Bronchial epithelial cell (primary cell): ENCODE results near the gene KIAA0319L. TPM values are rescaled to one million over a fixed set of nuclear protein-coding genes. Genes with fewer than 3 reads are reported as not detected.

ENCODE experiments used
- DNase-seq: peaks from one replicate; pipeline ENCODE4 v3.0.0-alpha.2; 2010; ENCODE audit warnings: low read depth
- FAIRE-seq: peaks from 2 replicates; lab custom pipeline; 2011; peaks lifted over from hg19 to GRCh38; lab: Jason Lieb, UNC
- H3K27me3 ChIP-seq: 2 replicates; pipeline ENCODE4 v1.5.1; 2011; ENCODE audit warnings: low read length; ENCODE audit not compliant: control insufficient read depth, insufficient read depth
- H3K36me3 ChIP-seq: 2 replicates; pipeline ENCODE4 v1.5.1; 2011; ENCODE audit warnings: low read length; ENCODE audit not compliant: control insufficient read depth, insufficient read depth
- H3K4me3 ChIP-seq: 2 replicates; pipeline ENCODE4 v1.5.1; 2011; ENCODE audit warnings: mild to moderate bottlenecking, low read depth, low read length, control low read depth
- total RNA-seq: library from RNA; depleted of rRNA; stranded (reverse); fragments of >200 nt; gene quantifications from 2 replicates; pipeline ENCODE4 v1.2.1, GENCODE V29; 2014
- TF ChIP-seq, protein P1 (sequence below): IDR thresholded peaks from 2 replicates; pipeline ENCODE4 v1.5.1; 2011; ENCODE audit warnings: mild to moderate bottlenecking, moderate library complexity, low read length, control low read depth, inconsistent platforms; ENCODE audit not compliant: insufficient read depth, severe bottlenecking

The KIAA0319L gene
- total RNA-seq, 1 donor from 2014 or later = 26.6 TPM

DNA sequence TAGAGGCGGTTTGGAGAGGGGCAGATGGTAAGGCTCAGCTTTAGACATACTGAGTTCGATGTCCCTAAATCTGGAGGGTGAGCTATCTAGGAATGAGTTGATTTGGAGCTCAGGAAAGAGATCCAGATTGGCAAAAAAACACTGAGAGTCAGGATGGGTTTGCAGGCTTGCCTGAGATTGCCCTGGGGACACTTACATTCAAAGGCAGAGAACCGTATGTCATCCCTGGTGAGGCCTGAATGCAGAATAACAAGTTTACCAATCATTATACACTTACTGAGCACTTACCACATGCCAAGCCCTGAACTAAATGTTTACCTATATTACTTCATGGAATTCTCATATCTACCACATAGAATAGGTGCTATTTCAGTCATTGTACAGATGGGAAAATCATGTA is 43.4 kb upstream of the KIAA0319L start:
- no peak for FAIRE-seq
- TF ChIP-seq, protein P1, sequence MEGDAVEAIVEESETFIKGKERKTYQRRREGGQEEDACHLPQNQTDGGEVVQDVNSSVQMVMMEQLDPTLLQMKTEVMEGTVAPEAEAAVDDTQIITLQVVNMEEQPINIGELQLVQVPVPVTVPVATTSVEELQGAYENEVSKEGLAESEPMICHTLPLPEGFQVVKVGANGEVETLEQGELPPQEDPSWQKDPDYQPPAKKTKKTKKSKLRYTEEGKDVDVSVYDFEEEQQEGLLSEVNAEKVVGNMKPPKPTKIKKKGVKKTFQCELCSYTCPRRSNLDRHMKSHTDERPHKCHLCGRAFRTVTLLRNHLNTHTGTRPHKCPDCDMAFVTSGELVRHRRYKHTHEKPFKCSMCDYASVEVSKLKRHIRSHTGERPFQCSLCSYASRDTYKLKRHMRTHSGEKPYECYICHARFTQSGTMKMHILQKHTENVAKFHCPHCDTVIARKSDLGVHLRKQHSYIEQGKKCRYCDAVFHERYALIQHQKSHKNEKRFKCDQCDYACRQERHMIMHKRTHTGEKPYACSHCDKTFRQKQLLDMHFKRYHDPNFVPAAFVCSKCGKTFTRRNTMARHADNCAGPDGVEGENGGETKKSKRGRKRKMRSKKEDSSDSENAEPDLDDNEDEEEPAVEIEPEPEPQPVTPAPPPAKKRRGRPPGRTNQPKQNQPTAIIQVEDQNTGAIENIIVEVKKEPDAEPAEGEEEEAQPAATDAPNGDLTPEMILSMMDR = no peak

DNA sequence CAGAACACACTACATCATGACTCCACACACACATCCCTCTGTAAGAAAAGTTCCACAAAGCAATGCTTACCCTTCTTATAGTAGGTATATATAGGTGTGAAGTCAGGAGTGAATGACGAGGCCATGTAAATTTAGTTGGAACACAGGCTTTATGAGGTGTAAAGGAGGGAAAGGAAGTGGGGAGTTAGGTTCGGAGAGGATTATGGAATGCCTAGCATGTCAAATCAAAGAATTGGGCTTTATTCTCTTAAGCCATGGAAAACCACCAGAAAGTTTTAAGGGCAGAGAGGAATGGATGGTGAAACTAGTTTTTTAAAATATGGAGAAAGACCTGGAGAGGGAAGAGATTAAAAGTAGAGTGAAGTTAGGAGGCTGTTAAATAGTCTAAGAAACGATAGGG is 42.2 kb upstream of the KIAA0319L start:
- TF ChIP-seq, protein P1 = no peak
- DNase-seq (no peak), FAIRE-seq (no peak)
- peaks cover 9% of the 10 kb centered on the region for H3K36me3 ChIP-seq
- H3K4me3 ChIP-seq = no peak overlapping the region
- no peaks in the 10 kb centered on the region for H3K27me3 ChIP-seq

More for the DNA sequence above, 43.4 kb upstream of the KIAA0319L start:
- Histone ChIP-seq H3K4me3 (no peak overlapping the region), H3K36me3 (peaks cover 12% of the 10 kb centered on the region), H3K27me3 (no peaks in the 10 kb centered on the region)
- DNase-seq = no peak

DNA sequence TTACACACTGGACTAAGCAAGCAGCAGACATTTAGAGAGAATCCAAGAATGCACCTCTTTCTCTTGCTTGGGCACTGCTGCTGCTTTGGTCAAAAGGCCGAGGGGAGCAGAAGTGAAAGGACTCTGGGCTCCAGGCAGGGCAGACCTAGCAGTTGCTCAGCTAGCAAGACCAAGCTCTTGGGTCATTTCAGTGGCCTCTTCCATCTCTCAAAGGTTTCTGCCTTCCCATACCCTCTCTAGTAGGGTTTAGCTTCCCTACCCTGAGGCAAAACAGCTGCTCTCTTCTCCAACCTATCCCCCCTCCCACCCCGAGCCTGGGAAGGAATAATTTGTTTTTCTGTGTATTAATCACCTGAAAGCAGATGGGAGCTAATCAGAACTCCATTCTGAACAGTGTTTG is 41.7 kb upstream of the KIAA0319L start:
- Histone ChIP-seq H3K27me3 (no peaks in the 10 kb centered on the region), H3K36me3 (peaks cover 7% of the 10 kb centered on the region), H3K4me3 (no peak overlapping the region)
- FAIRE-seq (no peak), DNase-seq (no peak)
- TF ChIP-seq, protein P1 = no peak

DNA sequence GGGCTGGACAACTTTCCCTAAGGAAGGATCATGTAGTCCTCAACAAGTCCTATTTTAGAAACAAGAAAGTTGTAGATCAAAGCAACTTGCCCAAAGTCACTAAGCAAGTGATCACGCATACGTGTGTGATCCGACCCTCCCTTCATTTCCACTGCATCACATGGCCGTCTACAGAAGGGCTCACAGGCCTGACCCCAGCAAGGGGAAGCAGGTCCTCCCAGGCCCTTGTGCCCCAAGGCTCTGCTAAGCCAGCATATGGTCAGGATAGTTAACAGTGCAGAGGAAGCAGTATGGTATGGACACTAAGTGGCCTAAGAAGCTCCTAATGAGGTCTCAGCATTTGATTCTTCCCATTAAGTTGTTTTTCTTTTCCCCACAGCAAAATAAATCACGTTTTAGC is 40.7 kb upstream of the KIAA0319L start:
- TF ChIP-seq, protein P1 = no peak

DNA sequence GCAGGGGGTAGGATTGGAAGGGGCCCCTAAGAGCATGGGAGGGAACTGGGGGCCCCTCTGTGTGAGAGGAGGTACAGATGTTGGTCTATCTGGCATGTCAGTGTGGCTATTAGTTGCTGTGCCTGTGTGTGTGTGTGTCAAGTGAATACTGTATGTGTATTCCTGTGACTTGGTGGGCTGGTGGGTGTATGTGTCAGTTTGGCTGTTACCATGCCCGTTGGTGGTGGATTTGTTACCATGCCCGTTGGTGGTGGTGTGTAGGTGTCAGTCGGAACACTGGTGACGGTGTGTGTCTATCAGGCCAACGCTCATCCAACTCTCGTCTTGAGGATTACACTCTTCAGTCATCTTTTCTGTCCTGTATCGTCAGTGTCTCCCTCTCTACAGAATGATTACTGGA is 38.5 kb upstream of the KIAA0319L start:
- no peaks in the 10 kb centered on the region for H3K27me3 ChIP-seq
- TF ChIP-seq, protein P1 = no peak
- FAIRE-seq (peak; percentile 88), DNase-seq (no peak)
- H3K36me3 ChIP-seq = no peaks in the 10 kb centered on the region
- no peak overlapping the region for H3K4me3 ChIP-seq

More for the DNA sequence above, 40.7 kb upstream of the KIAA0319L start:
- H3K4me3 ChIP-seq = no peak overlapping the region
- DNase-seq = no peak
- no peaks in the 10 kb centered on the region for H3K27me3 ChIP-seq
- peaks cover 1% of the 10 kb centered on the region for H3K36me3 ChIP-seq
- no peak for FAIRE-seq
